Esophagus mucosa (tissue), 1 donor: ENCODE measurements around the gene CASZ1. TPM values are rescaled to one million over a fixed set of nuclear protein-coding genes. Genes with fewer than 3 reads are reported as not detected.
A peak's percentile ranks its signal among the peaks of the same experiment; 100 is the strongest.

Source experiments
- ATAC-seq: fragments of 200-7000 bp; cut with Tn5 transposase; one replicate; pipeline ENCODE4 v1.9.1; 2020
- total RNA-seq: library from RNA; stranded (reverse); gene quantifications from one replicate; pipeline ENCODE4 v1.2.4, GENCODE V29; 2023
- donor health status: DM: yes; HTN: yes; CAD: no.

Gene CASZ1
- total RNA-seq, 1 donor from 2014 or later = 22.8 TPM

DNA sequence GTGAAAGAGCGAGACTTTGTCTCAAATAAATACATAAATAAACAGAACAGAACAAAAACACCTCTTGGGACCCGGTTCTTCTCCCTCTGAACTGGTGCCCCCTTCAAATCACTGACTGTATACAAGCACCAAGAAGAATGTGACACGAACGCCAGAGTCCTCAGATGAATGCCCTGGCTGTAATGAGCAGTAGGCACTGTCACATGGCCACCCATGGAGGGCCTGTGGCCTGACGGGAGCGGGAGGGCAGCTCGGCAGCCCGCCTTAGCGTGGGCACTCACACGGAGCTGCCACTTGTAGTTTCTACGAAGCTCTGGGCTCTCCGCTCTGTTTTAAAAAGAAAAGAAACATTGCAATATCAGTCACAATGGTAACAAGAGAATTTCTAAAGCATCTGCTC lies 175.7 kb downstream of the CASZ1 start:
- ATAC-seq = no peak

DNA sequence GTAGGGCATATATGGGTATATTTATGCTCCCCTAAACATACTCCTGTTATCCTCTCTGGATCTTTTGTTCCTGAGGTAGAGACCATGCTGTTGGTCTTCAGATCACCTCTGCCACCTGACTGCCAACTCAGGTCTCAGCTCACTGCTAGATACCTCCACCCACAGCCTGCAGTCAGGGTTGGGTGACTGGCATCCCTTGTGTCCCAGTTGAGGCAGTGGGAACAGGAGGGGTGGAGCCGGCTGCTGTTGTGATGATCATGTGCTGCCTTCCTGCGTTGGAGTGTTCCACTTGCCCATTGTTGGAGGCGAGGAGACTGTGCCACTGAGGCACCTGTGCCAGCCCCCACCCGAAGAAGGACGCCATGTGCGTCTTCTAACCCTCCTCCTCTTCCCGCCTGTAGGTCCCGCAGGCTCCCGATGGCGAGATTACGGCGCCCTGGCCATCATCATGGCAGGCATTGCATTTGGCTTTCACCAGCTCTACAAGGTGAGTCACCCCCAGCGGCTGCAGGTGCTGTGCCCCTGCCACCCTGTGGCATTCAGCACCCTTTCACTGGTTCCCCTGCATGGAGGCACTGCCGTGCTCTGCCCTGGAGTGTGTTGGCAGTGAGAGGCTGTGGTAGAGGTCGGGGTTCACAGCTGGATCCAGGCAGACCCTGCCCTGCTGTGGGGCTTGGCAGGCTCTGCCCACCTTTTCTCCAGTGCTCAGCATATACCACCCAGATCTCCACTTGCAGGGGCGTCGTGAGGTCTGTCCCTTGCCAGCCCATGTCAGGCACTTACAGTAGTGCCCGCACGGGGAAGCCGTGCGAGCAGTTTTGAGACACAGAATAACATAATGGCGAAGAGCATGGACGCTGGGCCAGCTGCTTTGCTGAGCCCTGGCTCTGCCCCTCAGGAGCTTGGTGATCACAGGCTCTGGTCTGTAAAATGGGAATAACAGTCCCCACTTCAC lies 178.2 kb downstream of the CASZ1 start:
- ATAC-seq = no peak

DNA sequence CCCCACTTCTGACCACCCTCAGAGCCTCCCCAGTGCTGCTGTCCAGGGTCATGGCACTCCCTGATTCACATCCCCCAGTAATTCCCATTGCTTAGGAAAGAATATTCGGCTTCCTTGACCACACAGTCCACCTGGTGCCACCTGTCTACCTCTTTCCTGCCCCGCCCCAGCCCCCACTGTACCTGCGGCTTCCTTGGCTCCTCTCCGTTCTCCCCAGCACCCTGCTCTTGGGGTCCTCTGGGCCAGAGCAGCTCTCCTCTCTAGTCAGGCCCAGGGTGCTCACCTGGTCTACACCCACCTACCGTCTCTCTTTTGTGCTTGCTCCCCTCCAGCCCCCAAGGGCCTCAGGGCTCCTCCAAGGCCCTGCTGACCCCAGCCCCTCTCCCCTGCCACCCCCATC lies 179.1 kb downstream of the CASZ1 start:
- no peak for ATAC-seq

DNA sequence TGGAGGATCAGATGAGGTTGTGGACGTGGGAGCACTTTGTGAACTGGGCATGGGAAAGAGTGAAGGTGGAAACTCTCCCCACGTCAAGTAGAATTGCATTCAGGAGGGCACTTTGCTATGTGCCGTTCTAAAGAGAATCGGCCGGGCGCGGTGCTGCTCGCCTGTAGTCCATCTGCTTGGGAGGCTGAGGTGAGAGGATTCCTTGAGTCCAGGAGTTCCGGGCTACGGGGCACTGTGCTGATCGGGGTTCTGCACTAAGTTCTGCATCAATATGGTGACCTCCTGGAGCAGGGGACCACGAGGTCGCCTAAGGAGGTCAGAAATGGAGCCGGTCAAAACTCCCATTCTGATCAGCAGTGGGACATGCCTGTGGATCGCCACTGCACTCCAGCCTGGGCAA lies 179.8 kb downstream of the CASZ1 start:
- ATAC-seq = no peak

DNA sequence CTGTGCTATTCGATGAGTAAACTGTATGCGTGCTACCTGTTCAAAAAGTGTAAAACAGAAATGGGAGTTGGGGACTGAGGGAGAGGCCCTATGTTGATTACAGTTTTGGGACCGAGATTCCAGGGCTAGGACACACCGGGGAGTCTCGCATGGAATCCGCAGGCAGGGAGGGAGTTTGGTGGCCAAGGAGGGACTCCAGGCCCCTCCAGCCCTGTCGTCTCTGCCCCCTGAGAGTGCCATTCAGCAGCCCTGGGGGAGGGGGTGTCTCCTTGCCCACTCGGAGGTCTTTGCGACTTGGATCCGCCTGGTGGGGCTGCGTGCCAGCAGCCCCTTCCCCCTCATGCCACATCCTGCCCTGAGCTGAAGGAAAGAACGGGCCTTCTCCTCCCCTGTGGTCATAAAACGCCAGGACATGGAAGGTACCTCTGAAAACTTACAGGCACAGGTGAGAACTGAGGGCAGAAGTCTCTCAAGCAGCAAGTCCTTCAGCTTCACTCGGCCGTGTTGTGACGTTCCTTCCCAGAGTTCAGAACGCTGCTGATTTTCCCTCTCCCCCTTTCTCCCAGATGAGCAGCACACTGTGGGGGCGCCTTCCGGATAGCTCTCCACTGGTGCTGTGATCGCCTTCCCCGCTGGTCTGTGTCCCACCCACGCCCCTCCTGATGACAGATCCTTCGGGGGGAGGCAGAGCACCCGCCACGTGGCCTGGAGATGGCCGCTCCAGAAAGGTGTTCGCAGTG lies 180.3 kb downstream of the CASZ1 start:
- no peak for ATAC-seq

DNA sequence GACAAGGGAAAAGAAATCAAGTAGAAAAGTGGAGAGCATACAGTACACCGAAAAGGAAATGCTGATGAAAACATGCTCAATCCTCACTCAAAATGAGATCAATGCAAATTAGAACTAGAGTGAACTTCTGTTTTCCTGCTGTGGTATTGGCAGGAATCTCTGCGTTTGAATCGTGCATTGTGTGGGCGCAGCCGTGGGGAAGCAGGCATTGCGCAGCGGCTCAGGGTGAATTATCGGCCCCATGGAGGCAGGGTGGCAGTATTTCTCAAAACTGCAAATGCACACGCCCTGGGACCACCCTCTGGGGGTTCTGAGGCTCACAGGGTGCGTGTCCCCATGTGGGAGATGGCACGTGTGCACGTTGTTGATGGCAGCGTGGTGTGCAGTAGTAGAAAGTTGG lies 181.1 kb downstream of the CASZ1 start:
- ATAC-seq = no peak

DNA sequence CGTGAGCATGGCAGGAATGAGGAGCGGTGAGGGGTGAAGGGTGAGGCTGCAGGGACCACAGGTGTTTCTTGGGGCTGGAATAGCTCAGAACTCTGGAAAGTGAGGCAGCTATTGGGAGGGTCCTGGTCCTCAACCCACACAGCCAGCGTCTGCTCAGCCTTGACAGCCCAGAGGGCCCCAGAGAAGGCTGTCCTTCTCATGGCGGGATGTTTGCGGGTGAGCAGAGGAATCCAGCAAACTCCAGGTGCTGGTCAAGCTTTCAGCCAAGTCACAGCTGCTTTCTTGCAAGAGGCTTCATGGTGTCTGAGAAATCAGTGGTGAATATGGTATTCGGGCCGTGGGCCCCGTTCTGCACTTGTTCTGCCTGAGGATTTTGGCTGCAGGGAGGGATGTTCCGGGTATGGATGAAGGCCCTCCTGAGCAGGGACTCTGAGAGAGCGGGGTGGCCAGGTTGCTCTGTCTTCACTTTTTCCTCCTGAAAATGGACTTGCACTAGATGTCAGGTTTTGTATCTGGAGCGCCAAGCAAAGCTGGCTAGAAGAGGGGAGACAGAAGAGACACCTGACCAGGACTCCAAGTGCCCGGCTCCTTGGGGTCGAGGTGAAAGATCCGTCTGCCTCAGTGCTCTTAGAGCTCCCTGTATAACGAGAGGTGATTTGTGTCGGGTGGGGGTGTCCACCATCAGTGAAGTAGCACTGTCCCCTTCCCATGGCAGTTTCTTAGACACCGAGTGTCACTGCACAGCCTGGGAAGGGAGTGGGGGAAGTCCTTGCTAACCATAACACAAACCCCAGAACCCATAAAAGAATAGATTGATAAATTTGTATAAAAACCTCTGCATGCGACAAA lies 181.8 kb downstream of the CASZ1 start:
- ATAC-seq = no peak

DNA sequence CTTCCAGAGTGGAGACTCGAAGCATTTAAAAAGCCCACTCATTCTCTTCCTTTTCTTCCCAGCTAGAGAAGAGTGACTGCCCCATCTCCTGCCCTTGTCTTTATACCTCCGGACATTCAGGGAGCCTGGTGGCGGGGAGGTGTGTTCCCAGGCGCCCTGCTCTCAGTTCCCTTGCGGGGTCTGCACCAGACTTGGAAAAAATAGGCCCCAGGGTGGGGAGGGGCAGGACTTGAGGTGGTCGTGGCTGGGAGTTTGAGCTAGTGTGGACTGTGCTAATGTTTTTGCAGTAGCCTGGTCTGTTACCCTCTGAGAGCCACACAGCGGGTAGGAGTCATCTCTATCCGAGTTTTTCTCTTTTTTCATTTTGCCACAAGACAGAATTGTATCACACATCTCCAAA lies 182.6 kb downstream of the CASZ1 start:
- peak; percentile 25 for ATAC-seq

DNA sequence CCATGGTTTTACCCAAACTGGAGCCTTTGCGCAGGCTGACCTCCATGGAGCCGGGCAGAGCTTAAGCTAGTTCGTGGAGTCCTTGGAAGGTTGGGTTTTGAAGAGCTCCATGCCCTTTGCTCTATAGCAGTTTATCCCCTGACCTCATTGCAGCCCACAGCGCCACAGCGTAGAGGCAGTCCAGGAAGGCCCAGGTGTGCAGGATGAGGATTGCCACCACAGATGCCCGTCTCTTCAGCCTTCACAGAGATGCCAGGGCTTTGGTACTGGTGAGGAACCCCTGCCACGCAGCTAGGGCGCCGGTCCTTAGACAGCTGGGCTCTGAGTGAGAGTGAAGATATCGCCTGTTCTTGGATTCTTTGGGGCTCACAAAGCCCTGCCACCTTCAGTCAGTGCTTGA lies 183.1 kb downstream of the CASZ1 start:
- no peak for ATAC-seq

DNA sequence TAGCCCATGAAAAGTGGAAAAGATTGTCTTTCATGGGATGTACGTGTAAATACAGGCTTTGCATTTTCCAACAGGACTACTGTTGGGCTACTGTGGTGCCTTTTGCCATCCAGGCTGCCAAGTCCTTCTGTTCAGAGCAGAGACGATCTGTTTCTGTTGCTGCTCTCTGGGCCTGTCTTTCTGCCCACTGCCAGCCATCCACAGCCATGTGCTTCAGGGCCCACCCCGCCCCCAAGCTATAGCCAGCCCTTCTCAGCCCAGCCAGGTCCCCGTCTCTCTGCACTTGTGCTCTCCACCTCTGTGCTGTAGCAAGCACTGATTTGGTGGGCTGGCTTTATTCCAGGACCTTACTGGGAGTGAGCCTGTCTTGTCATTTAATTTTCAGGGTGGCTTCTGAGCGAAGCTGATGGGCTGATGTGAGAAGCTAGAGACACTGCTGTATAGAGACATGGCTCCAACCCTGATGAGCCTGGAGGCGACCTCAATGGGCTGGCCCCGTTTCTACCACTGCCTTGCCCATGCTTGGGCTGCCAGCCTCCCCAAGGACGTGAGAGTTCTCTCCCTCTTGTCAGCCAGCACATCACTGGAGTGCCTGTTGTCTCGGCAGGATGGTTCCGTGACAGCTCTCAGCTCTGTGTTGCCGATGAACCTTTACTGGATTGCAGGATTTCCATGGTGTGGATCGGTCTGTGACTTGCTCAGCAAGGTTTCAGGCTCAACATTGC lies 183.8 kb downstream of the CASZ1 start:
- peak; percentile 27 for ATAC-seq

DNA sequence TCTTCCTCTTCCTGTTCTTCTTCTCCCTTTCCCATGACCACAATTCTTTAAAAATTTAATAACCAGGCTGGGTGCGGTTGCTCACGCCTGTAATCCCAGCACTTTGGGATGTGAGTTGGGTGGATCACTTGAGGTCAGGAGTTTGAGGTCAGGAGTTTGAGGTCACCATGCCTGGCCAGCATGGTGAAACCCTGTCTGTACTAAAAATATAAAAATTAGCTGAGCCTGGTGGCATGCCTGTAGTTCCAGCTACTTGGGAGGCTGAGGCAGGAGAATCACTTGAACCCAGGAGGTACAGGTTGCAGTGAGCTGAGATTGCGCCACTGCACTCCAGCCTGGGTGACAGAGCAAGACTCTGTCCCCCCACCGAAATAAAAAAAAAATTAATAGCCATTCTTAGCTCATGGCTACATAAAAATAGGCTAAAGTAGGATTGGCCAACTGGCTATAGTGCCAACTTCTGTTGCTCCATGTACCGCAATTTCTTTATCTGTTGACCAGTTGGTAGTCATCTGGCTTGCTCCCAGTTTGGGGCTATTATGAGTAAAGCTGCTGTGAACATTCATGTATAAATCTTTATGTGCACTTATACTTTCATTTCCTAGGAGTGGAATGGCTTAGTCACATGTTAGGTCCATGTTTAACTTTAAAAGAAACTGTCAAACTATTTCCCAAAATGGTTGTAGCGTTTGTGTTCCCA lies 185.4 kb downstream of the CASZ1 start:
- ATAC-seq = no peak

DNA sequence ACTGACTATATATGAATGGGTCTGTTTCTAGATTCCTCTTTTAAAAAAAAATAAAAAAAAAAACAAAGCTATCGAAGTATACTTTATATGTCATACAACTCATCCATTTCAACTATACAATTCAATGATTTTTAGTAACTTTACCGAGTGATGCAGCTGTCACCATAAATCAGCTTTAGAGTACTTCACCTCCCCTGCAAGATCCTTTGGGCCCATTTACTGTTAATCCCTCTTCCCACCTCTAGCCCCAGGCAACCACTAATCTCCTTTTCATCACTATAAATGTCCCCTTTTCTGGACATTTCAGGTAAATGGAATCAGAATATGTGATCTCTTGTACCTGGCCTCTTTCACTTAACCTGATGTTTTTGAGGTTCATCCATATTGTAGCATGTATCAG lies 187.8 kb downstream of the CASZ1 start:
- no peak for ATAC-seq

DNA sequence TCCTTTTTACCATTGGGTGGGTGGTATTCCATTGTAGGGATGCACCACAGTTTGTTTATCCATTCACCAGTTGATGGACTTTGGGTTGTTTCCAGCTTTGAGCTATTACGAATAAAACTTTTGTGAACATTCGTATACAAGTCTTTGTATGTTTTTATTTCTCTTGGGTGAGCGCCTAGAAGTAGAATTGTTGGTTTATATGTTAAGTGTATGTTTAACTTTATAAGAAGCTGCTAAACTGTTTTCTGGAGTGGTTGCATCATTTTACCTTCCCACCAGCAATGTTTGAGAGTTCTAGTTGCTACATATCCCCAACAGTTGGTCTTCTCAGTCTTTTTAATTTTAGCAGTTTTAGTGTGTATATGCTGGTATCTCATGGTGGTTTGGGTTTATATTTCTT lies 189.2 kb downstream of the CASZ1 start:
- no peak for ATAC-seq

DNA sequence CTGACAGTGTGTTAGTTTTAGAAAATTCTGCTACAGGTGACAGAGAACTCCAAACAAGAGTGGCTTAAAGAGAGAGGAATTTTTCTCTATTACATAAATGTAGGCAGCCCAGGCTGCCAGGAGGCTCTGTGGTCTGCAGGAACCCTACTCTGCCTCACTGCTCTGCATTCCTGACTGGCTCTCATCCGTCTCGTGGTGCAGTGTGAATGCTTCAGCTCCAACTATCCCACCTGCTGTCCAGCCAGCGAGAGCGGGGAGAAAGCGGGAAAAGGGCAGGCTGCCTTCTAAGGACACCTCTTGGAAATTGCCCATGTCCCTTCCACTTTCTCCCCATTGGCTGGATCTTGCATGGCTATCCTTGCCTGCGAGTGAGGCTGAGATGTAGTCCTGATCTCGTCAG lies 190.4 kb downstream of the CASZ1 start:
- no peak for ATAC-seq

DNA sequence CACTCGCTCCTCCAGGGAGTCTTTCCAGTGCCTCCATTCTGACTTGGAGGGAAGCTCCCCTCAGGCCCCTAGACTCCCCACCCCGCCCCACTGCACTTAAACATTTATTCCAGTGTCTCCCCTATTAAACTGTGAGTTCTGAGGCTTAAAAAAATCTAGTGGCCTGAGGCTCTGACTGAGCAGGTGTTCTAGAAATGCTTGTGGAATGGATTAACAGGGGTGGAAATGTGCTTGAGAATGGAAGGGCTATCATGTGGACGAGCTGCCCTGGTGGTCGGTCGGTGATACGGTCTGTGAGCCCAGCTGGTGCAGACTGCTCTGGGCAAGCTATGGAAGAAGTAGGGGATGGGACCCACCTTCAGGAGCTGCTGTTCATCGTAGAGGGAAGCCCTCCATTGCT lies 191.5 kb downstream of the CASZ1 start:
- no peak for ATAC-seq

DNA sequence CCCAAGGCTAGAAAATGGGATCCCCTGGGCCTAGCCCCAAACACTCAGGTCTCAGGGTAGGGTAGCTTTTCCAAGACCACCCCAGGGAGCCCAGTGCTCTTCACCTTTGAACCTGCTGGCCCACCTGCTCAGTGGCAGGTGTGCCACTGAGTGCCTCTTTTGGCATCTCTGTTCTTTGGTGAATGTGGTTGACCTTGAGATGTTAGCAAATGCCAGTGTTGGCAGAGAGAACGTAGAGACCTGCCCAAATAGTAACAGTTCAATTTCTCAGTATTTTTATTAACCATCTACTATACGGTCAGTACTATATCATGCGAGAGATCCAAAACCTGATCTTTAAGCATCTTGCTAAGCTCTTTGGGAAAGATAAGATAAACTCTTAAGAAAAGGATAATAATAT lies 193.5 kb downstream of the CASZ1 start:
- peak; percentile 21 for ATAC-seq

DNA sequence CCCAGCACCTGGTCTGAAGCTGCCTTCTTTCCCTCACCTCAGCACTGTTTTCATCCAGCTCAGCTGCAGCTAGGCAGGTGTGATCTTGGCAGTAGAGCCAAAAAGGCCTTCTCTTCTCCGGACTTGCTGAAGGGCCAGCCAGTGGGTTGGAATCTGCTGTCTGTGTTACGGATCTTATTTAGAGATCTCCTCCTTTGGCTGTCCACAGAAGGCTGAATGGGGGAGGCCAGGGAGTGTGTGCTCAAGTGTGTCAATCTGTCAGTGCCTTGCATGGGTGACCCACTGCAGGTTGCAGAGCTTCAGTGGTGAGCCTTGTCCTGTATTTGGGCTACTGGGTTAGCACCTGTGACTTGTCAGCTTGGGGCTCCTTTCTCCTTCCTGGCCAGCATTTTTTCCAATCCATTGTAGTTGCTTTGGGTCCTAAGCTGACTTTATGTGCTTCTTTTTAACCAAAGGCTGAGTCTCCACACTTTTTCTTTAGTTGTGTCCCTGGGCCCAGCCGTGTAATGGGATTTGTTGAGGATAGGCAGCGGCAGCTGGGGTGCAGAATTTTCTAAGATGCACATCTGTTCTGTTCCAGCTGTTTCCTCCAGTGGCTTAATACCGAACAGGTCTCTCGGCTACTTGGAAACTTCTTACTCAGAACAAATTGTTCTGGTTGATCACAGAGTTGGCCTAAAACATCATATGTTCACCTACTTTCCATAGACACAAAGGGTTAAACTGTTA lies 194.9 kb downstream of the CASZ1 start:
- no peak for ATAC-seq

DNA sequence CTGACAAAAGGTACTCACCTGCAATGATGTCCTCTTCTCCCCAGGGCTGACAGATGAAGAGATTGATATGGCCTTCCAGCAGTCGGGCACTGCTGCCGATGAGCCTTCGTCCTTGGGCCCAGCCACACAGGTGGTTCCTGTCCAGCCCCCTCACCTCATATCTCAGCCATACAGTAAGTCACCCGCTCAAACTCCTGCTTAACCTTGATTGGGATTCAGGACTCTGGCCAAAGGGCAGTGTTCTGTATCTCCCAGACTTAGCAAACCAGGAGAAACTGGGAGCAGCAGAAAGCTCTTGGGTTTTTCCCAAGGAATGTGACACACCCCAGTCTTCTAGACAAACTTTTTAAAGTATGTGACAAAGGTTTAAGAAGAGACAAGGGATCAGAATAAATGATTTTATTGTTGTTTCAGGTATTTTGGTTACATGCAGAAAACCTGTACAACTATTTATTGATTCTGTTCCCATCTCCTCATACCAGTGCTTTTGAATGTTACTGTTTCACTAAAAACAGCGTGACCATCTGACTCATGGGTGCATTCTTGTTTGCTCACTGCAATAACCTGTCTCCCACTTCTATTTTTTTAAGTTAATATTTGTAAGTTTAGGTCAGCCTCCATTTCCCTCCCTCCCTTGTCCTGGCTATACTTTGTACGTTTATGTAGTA lies 197.1 kb downstream of the CASZ1 start:
- ATAC-seq = no peak

DNA sequence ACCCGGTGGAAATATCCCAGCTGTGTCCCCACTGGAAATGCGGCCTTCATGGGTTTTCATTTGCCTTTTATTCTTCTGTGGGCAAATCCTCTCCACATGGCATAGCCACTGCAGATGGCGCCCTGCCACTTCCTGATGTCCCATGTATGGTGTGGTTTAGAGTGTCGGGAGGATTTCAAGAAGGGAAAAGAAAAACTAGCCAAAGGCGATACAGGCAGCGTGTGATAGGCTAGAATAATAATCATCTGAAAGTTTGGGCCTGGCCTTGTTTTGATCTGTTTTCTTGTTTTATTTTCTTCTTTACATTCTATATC lies 198.1 kb downstream of the CASZ1 start:
- ATAC-seq = no peak
